Endothelial cell (in vitro differentiated cells): ENCODE measurements around the gene BRAT1. TPM values are rescaled to one million over a fixed set of nuclear protein-coding genes. Genes with fewer than 3 reads are reported as not detected.

Experiments used
- DNase-seq: peaks from one replicate; pipeline ENCODE4 v3.0.0; 2021; ENCODE audit warnings: low spot score
- H3K27ac Mint-ChIP-seq: one replicate; pipeline ENCODE4 v1.8.0; 2021; ENCODE audit warnings: mixed read lengths, inconsistent platforms; ENCODE audit not compliant: unreplicated experiment
- H3K27me3 Mint-ChIP-seq: one replicate; pipeline ENCODE4 v1.8.0; 2021; ENCODE audit warnings: mild to moderate bottlenecking, moderate library complexity, mixed read lengths, inconsistent platforms; ENCODE audit not compliant: unreplicated experiment
- H3K36me3 Mint-ChIP-seq: one replicate; pipeline ENCODE4 v1.8.0; 2021; ENCODE audit warnings: mild to moderate bottlenecking, low read depth, mixed read lengths, inconsistent platforms; ENCODE audit not compliant: unreplicated experiment
- H3K4me1 Mint-ChIP-seq: one replicate; pipeline ENCODE4 v1.8.0; 2021; ENCODE audit warnings: mild to moderate bottlenecking, mixed read lengths, inconsistent platforms; ENCODE audit not compliant: unreplicated experiment
- H3K4me3 Mint-ChIP-seq: one replicate; pipeline ENCODE4 v1.8.0; 2021; ENCODE audit warnings: mild to moderate bottlenecking, mixed read lengths, inconsistent platforms; ENCODE audit not compliant: unreplicated experiment
- H3K9me3 Mint-ChIP-seq: one replicate; pipeline ENCODE4 v1.8.0; 2021; ENCODE audit warnings: mixed read lengths, inconsistent platforms; ENCODE audit not compliant: unreplicated experiment
- total RNA-seq: library from RNA; stranded (reverse); fragmentation: NEBNext Ultra II Directional; extraction: Animal tissue kit (Norgen Biotek cat#: 25700); gene quantifications from one replicate; pipeline ENCODE4 v1.2.1, GENCODE V29; 2021; ENCODE audit not compliant: unreplicated experiment
- TF ChIP-seq, protein P1 (sequence below): fragments of 200-600 bp; sonication (generic); IDR thresholded peaks from one replicate; pipeline ENCODE4 v1.5.0; 2021; ENCODE audit warnings: antibody characterized with exemption; ENCODE audit not compliant: unreplicated experiment

The BRAT1 gene
- total RNA-seq, 1 donor from 2014 or later, result 34.0 TPM

- peak; percentile 90 for DNase-seq
- TF ChIP-seq, protein P1, sequence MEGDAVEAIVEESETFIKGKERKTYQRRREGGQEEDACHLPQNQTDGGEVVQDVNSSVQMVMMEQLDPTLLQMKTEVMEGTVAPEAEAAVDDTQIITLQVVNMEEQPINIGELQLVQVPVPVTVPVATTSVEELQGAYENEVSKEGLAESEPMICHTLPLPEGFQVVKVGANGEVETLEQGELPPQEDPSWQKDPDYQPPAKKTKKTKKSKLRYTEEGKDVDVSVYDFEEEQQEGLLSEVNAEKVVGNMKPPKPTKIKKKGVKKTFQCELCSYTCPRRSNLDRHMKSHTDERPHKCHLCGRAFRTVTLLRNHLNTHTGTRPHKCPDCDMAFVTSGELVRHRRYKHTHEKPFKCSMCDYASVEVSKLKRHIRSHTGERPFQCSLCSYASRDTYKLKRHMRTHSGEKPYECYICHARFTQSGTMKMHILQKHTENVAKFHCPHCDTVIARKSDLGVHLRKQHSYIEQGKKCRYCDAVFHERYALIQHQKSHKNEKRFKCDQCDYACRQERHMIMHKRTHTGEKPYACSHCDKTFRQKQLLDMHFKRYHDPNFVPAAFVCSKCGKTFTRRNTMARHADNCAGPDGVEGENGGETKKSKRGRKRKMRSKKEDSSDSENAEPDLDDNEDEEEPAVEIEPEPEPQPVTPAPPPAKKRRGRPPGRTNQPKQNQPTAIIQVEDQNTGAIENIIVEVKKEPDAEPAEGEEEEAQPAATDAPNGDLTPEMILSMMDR, result no peak
- H3K4me1 Mint-ChIP-seq, result peaks cover 23% of the 10 kb centered on the region
- peak within 1 kb of the TSS; percentile 97 for H3K4me3 Mint-ChIP-seq
- peak within 1 kb of the TSS; percentile 57 for H3K27ac Mint-ChIP-seq
- H3K27me3 Mint-ChIP-seq, result peaks cover 22% of the 10 kb centered on the region
- H3K36me3 Mint-ChIP-seq, result no peaks in the 10 kb centered on the region
- no peaks in the 10 kb centered on the region for H3K9me3 Mint-ChIP-seq
Observed at GRCh38 chr7:2519119-2519930, 36.0 kb downstream of the BRAT1 start, which contains the start of gene LFNG. Gene LFNG (plus strand): TSS chr7:2519774. CDS start chr7:2519862, 88 bp downstream.

- Mint-ChIP-seq H3K4me3 (peak overlapping the region; percentile 83), H3K4me1 (peaks cover 23% of the 10 kb centered on the region), H3K27ac (no peak overlapping the region), H3K27me3 (peaks cover 22% of the 10 kb centered on the region), H3K36me3 (no peaks in the 10 kb centered on the region), H3K9me3 (no peaks in the 10 kb centered on the region)
- TF ChIP-seq, protein P1, result no peak
- DNase-seq, result no peak
Observed at GRCh38 chr7:2518737-2519118, 36.6 kb downstream of the BRAT1 start.

GRCh38 chr7:2517678-2518507 lies 37.4 kb downstream of the BRAT1 start:
- Mint-ChIP-seq H3K36me3 (no peaks in the 10 kb centered on the region), H3K9me3 (no peaks in the 10 kb centered on the region), H3K4me3 (peak overlapping the region; percentile 82), H3K4me1 (peaks cover 23% of the 10 kb centered on the region), H3K27ac (no peak overlapping the region), H3K27me3 (peaks cover 20% of the 10 kb centered on the region)
- TF ChIP-seq, protein P1, result no peak
- no peak for DNase-seq

DNA sequence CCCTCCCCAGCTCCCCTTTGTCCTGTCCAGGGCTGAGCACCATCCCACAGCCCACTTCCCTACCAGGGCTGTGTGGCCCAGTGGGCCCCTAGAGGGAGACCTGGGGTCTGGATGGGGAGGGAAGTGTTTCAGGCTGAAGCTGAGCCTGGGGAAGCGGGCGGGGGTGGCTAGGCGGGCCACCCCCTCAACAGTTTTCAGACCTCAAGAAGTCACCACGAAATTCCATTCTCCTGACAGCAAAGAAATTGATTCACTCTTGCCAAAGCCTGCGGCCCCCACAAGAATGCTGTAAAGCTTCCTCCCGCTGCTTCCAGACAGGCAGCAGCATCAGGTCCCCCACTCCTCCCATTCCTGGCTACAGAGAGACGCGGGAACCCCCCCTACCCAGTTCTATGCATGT lies 38.3 kb downstream of the BRAT1 start:
- H3K27ac Mint-ChIP-seq, result no peak overlapping the region
- H3K36me3 Mint-ChIP-seq, result no peaks in the 10 kb centered on the region
- DNase-seq, result no peak
- TF ChIP-seq, protein P1, result no peak
- peaks cover 22% of the 10 kb centered on the region for H3K27me3 Mint-ChIP-seq
- no peaks in the 10 kb centered on the region for H3K9me3 Mint-ChIP-seq
- H3K4me1 Mint-ChIP-seq, result peaks cover 23% of the 10 kb centered on the region
- H3K4me3 Mint-ChIP-seq, result no peak overlapping the region
